ENCODE measurements around the gene STK10.

STK10 gene

DNA sequence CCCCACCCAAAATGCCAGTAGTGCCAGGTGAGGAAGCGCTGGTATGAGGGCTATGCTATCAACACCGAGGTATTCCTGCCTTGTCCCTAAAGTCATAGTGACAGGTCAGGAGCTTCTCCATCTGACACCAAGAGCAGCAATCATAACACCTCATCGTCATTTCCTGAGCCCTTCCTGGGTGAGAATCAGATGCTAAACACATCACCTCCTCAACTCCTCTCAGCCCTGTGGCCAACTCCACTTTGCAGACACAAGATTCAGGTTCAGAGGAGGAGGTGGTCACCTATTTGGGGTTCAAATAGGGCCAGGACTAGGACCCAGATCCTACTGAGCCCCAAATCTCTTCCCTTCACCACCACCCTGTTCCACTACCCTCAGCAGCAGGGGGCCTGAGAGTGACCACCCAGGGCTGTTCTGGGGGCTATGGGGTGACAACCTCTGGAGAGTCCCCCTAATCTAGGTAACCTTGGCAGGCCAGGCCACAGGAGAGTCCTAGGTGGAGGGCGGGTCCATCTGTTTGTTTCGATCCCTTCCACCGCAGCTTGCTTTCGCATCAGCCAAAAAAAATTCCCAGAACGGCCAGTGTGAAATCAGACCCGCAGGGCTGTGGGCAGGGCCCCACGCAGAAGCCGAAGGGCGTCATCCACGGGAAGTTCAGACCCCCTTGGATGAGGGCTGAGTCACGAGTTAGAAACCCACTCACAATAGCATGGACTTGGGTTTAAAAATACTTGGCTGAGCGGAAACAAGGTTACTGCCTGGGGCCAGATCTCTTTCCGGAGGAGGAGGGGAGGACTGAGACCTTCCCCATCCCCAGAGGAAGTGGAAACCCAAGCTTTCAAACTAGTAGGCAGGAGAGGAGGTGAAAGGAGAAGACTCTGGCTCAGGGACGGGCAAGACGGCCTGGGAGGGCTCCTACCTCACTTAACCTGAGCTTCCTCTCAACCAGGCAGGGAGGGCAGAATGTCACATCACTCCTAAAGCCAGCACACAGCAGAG, 8.7 kb downstream of the STK10 start:
- TF ChIP-seq, protein P1, sequence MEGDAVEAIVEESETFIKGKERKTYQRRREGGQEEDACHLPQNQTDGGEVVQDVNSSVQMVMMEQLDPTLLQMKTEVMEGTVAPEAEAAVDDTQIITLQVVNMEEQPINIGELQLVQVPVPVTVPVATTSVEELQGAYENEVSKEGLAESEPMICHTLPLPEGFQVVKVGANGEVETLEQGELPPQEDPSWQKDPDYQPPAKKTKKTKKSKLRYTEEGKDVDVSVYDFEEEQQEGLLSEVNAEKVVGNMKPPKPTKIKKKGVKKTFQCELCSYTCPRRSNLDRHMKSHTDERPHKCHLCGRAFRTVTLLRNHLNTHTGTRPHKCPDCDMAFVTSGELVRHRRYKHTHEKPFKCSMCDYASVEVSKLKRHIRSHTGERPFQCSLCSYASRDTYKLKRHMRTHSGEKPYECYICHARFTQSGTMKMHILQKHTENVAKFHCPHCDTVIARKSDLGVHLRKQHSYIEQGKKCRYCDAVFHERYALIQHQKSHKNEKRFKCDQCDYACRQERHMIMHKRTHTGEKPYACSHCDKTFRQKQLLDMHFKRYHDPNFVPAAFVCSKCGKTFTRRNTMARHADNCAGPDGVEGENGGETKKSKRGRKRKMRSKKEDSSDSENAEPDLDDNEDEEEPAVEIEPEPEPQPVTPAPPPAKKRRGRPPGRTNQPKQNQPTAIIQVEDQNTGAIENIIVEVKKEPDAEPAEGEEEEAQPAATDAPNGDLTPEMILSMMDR (IDR thresholded peaks at IDR 0.05; ENCODE audit: low read depth, low read length), result no peak
- H3K4me3 ChIP-seq (ENCODE audit: low read depth, low read length), result no peak overlapping the region

GRCh38 chr5:172178301-172178987, 9.6 kb downstream of the STK10 start:
- TF ChIP-seq, protein P1 (IDR thresholded peaks at IDR 0.05; ENCODE audit: low read depth, low read length), result no peak

DNA sequence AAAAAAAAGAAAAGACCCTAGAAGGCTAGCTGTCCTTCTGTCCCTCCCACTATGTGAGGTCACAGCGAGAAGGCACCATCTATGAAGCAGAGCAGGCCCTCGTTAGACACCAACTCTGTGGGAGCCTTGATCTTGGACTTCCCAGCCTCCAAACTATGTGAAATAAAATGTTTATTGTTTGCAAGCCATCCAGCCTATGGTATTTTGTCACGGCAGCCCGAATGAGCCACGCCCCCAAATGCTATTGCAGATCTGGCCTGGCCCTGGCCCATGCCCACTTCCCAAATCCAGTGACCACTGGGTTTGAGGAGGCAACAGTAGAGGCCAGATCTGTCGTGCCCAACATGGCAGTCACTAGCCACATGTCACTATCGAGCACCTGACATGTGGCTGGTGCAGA, 10.8 kb downstream of the STK10 start:
- H3K4me3 ChIP-seq (ENCODE audit: low read depth, low read length), result no peak overlapping the region
- TF ChIP-seq, protein P1 (IDR thresholded peaks at IDR 0.05; ENCODE audit: low read depth, low read length), result no peak

More at GRCh38 chr5:172178301-172178987, 9.6 kb downstream of the STK10 start:
- no peak overlapping the region for H3K4me3 ChIP-seq (ENCODE audit: low read depth, low read length)

- H3K4me3 ChIP-seq (ENCODE audit: low read depth, low read length), result no peak overlapping the region
- TF ChIP-seq, protein P1 (IDR thresholded peaks at IDR 0.05; ENCODE audit: low read depth, low read length), result no peak
Measured at GRCh38 chr5:172175263-172175719, 12.7 kb downstream of the STK10 start.

GRCh38 chr5:172173564-172174153, 14.4 kb downstream of the STK10 start:
- TF ChIP-seq, protein P1 (IDR thresholded peaks at IDR 0.05; ENCODE audit: low read depth, low read length), result no peak
- no peak overlapping the region for H3K4me3 ChIP-seq (ENCODE audit: low read depth, low read length)

GRCh38 chr5:172172912-172173563, 15.0 kb downstream of the STK10 start:
- TF ChIP-seq, protein P1 (IDR thresholded peaks at IDR 0.05; ENCODE audit: low read depth, low read length), result no peak
- H3K4me3 ChIP-seq (ENCODE audit: low read depth, low read length), result no peak overlapping the region

Measured in WI38 (cell line).